Measurements from ENCODE around the gene TMPRSS11F. TPM values are rescaled to one million over a fixed set of nuclear protein-coding genes. Genes with fewer than 3 reads are reported as not detected.

Gene TMPRSS11F
- total RNA-seq, 1 donor from 2014 or later, result not detected

DNA sequence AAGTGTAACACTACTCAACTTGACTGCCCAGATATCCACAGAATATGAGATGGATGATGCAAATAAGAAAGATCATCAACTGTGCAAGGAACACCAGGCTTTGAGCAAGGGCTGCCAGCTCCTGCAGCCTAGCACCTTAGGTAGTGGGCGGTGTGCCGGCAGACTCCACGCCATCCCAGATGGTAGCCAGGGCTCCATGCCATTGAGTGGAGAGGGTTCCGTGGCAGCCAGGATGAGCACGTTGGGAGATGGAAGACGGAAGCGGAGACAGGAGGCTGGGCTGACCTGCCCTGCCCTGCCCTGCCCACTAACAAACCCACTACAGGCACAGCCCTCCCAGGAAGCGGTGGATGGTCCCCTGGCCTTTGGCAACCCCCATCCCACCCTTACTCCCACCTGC, 51.9 kb downstream of the TMPRSS11F start:
- no peak for DNase-seq (ENCODE audit: low spot score)

GRCh38 chr4:68077301-68077700, 52.4 kb downstream of the TMPRSS11F start:
- no peak for DNase-seq (ENCODE audit: low spot score)

GRCh38 chr4:68076194-68076593, 53.5 kb downstream of the TMPRSS11F start:
- no peak for DNase-seq (ENCODE audit: low spot score)

GRCh38 chr4:68074397-68074796, 55.3 kb downstream of the TMPRSS11F start:
- DNase-seq (ENCODE audit: low spot score), result no peak

DNA sequence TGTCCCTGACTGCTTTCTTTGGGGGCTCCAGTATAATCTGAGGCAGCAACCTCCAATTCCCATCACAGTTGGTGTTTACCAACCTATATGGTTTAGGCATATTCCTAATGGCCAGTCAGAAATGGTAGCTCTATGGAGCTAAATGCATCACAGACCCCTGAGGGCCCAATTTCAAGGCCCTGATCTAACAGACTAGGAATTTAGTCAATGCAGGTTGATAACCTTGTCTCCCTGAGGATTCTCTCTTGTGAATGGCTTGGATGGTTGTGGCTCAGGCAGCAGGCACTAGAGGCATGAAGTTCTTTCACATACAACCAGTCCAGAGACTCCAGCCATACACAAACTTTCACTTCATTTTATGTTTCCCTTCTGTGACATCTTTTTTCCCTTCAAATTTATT, 59.4 kb downstream of the TMPRSS11F start:
- no peak for DNase-seq (ENCODE audit: low spot score)

GRCh38 chr4:68062501-68062900, 67.2 kb downstream of the TMPRSS11F start:
- DNase-seq (ENCODE audit: low spot score), result no peak

DNA sequence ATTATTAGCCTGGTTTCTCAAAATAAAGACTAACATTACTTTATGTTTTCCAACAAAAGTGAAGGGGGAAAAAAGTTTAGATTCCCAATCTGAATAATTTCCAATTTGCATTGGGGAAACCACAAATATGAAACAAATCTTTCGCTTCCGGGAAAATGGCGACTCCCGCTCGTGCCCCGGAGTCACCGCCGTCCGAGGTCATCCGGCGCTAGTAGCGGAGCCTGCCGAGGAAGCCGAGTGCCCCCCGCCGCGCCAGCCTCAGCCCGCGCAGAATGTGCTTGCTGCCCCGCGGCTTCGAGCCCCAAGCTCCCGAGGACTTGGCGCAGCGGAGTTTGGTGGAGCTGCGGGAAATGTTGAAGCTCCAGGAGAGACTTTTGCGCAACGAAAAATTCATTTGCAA, 91.4 kb downstream of the TMPRSS11F start:
- no peak for DNase-seq (ENCODE audit: low spot score)

DNA sequence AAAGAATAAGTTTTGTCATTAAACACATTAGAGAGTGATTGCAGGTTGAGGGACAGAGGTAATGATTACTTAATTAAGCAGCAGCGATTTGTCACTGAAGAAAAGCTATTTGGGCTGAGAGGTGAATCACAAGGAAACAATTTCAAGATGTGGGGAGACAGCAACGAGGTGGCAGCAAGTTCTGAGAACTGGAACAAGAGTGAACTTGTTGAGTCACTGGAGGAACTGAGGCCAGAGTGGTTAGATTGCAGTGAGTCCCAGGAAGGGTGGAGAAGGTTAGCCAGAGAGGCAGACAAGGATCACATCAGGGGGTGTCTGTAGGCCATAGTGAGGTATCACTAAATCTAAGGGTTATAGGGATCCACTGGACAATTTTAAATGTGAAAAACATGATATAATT, 108.5 kb downstream of the TMPRSS11F start:
- DNase-seq (ENCODE audit: low spot score), result no peak

DNA sequence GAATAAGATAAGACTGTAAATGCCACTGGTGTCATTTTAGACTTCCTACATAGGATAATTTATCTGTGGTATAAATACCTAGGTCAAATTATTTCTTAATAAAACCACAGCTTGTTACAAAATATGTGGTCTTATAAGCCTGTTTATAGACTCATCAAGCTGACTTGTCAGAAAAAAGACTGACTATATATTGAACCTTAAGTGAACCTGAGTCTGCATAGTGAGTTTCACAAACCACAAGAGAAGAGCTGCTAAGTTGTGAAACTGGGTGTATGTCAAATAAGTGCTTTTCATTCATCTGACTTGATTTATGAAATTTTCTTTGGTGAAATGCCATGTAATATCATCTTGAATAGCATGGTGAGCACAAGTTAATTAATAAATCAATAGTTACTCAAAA, 118.0 kb downstream of the TMPRSS11F start:
- no peak for DNase-seq (ENCODE audit: low spot score)

Other genes with a start within 250 kb of the TMPRSS11F start
- not detected for gene TMPRSS11D, start 245.9 kb downstream of the TMPRSS11F start, total RNA-seq
- not detected for gene TMPRSS11A, start 166.4 kb downstream of the TMPRSS11F start, total RNA-seq
- not detected for gene TMPRSS11B, start 115.8 kb upstream of the TMPRSS11F start, total RNA-seq
- 75.2 TPM for gene YTHDC1, start 220.2 kb upstream of the TMPRSS11F start, total RNA-seq

Measured in mucosa of gallbladder (tissue), 1 donor.